ENCODE data around the gene C1orf21.

The C1orf21 gene

DNA sequence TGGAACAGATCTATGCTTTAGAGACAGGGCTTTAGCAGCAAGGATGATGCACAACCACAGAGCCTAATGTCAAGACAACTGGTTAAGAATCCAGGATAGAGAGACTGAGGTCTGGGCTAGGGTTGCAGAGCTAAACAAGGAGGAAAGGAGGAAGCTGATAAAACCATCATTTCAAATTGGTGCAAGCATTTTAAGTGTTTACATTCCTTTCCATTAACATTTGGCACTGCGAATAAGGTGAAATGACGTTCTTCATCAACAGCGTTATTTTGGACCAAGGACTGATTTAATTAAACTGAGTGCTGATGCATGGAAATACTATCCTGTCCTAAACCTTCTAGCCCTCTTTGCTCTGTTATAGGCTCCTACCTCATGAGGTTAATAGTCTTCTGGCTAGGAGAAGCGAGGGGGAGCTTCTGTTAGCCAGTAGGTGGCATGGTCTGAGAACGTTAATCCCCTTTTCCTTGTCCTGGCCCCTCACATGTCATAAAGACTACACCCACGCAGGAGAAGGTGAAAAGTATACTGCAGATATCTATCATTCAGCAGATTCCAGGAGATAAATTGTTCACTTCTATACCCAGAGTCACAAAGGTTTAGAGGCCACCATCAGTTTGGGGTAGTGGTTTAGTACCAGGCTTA is 7.6 kb upstream of the C1orf21 start:
- no peaks in the 10 kb centered on the region for H3K4me1 ChIP-seq (ENCODE audit: insufficient read depth, low read length, severe bottlenecking)
- H3K79me2 ChIP-seq (ENCODE audit: insufficient read depth, low read length): no peaks in the 10 kb centered on the region
- H3K9me3 ChIP-seq (ENCODE audit: low read length): no peaks in the 10 kb centered on the region
- no peaks in the 10 kb centered on the region for H3K9me2 ChIP-seq (ENCODE audit: low read depth, low read length)
- H3K36me3 ChIP-seq (ENCODE audit: insufficient read depth, low read length): no peaks in the 10 kb centered on the region
- H3K27ac ChIP-seq (ENCODE audit: low read depth, low read length, poor library complexity, severe bottlenecking): no peak overlapping the region
- H3K4me2 ChIP-seq (ENCODE audit: low read length): no peak overlapping the region
- no peaks in the 10 kb centered on the region for H3F3A ChIP-seq (ENCODE audit: insufficient read depth, low read length)
- H4K20me1 ChIP-seq (ENCODE audit: insufficient read depth, low read length): no peaks in the 10 kb centered on the region
- no peak overlapping the region for H2AFZ ChIP-seq (ENCODE audit: low read length)
- no peak overlapping the region for H3K9ac ChIP-seq (ENCODE audit: low read length)
- H3K27me3 ChIP-seq (ENCODE audit: insufficient read depth, low read length): no peaks in the 10 kb centered on the region; the same call in 1 of the 2 replicates
- TF ChIP-seq EZH2 (IDR thresholded peaks at IDR 0.05; ENCODE audit: borderline replicate concordance, low read length) (no peak), CTCF (IDR thresholded peaks at IDR 0.05; ENCODE audit: low read length) (peak; percentile 38; the same call in 1 of the 2 replicates)
- H3K4me3 ChIP-seq (ENCODE audit: low read depth, low read length, poor library complexity, severe bottlenecking): no peak overlapping the region

DNA sequence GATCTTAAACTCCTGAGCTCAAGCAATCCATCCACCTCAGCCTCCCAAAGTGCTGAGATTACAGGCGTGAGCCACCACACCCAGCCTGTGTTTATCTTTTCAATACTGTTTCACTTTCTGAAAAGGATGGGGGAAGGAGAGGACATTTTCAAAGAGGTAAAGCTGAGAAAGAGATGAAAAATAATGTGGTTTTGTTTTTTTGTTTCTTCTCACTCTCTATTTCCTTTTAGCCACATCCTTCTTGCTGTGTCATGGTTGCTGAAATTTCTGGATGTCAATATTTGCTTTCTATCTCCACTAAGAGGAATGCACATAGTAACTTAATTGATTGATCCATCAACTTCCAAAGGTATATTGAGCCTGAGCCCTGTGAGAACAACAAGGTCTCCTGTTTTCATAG is 6.4 kb upstream of the C1orf21 start:
- H3K27ac ChIP-seq (ENCODE audit: low read depth, low read length, poor library complexity, severe bottlenecking): no peak overlapping the region
- H3K27me3 ChIP-seq (ENCODE audit: insufficient read depth, low read length): no peaks in the 10 kb centered on the region; the same call in 1 of the 2 replicates
- no peak overlapping the region for H2AFZ ChIP-seq (ENCODE audit: low read length)
- H4K20me1 ChIP-seq (ENCODE audit: insufficient read depth, low read length): no peaks in the 10 kb centered on the region
- no peaks in the 10 kb centered on the region for H3K36me3 ChIP-seq (ENCODE audit: insufficient read depth, low read length)
- H3K4me1 ChIP-seq (ENCODE audit: insufficient read depth, low read length, severe bottlenecking): no peaks in the 10 kb centered on the region
- no peaks in the 10 kb centered on the region for H3F3A ChIP-seq (ENCODE audit: insufficient read depth, low read length)
- H3K4me3 ChIP-seq (ENCODE audit: low read depth, low read length, poor library complexity, severe bottlenecking): no peak overlapping the region
- no peaks in the 10 kb centered on the region for H3K9me2 ChIP-seq (ENCODE audit: low read depth, low read length)
- no peak overlapping the region for H3K4me2 ChIP-seq (ENCODE audit: low read length)
- H3K9ac ChIP-seq (ENCODE audit: low read length): no peak overlapping the region
- no peak for TF ChIP-seq EZH2 (IDR thresholded peaks at IDR 0.05; ENCODE audit: borderline replicate concordance, low read length)
- no peak for TF ChIP-seq CTCF (IDR thresholded peaks at IDR 0.05; ENCODE audit: low read length)
- H3K79me2 ChIP-seq (ENCODE audit: insufficient read depth, low read length): no peaks in the 10 kb centered on the region
- no peaks in the 10 kb centered on the region for H3K9me3 ChIP-seq (ENCODE audit: low read length)

- Histone ChIP-seq H3K9ac (ENCODE audit: low read length) (no peak overlapping the region), H3K36me3 (ENCODE audit: insufficient read depth, low read length) (no peaks in the 10 kb centered on the region)
- no peak for TF ChIP-seq CTCF (IDR thresholded peaks at IDR 0.05; ENCODE audit: low read length)
- TF ChIP-seq EZH2 (IDR thresholded peaks at IDR 0.05; ENCODE audit: borderline replicate concordance, low read length): no peak
Measured at GRCh38 chr1:184383772-184384323, 3.0 kb upstream of the C1orf21 start.

More at GRCh38 chr1:184383772-184384323, 3.0 kb upstream of the C1orf21 start:
- Histone ChIP-seq H3K4me2 (ENCODE audit: low read length) (no peak overlapping the region), H3K4me1 (ENCODE audit: insufficient read depth, low read length, severe bottlenecking) (peaks cover 17% of the 10 kb centered on the region), H3K79me2 (ENCODE audit: insufficient read depth, low read length) (no peaks in the 10 kb centered on the region), H3K9me3 (ENCODE audit: low read length) (no peaks in the 10 kb centered on the region), H2AFZ (ENCODE audit: low read length) (no peak overlapping the region), H4K20me1 (ENCODE audit: insufficient read depth, low read length) (no peaks in the 10 kb centered on the region), H3K9me2 (ENCODE audit: low read depth, low read length) (no peaks in the 10 kb centered on the region), H3K27me3 (ENCODE audit: insufficient read depth, low read length) (peaks cover 3% of the 10 kb centered on the region; the same call in 1 of the 2 replicates), H3K4me3 (ENCODE audit: low read depth, low read length, poor library complexity, severe bottlenecking) (no peak overlapping the region), H3K27ac (ENCODE audit: low read depth, low read length, poor library complexity, severe bottlenecking) (no peak overlapping the region), H3F3A (ENCODE audit: insufficient read depth, low read length) (no peaks in the 10 kb centered on the region)
